PC-9 (cell line): ENCODE data around the gene CHN1.

Source experiments
- EZH2 ChIP-seq: fragments of 200-600 bp; sonication (generic); IDR thresholded peaks from 2 replicates; pipeline ENCODE4 v1.8.0; 2017; ENCODE audit warnings: antibody characterized with exemption, low read depth
- TF ChIP-seq, protein P1 (sequence below): fragments of 200-600 bp; sonication (generic); conservative IDR thresholded peaks from 2 replicates; pipeline ENCODE4 v1.6.1; 2017; ENCODE audit warnings: mixed run types, antibody characterized with exemption, mild to moderate bottlenecking, moderate library complexity

DNA sequence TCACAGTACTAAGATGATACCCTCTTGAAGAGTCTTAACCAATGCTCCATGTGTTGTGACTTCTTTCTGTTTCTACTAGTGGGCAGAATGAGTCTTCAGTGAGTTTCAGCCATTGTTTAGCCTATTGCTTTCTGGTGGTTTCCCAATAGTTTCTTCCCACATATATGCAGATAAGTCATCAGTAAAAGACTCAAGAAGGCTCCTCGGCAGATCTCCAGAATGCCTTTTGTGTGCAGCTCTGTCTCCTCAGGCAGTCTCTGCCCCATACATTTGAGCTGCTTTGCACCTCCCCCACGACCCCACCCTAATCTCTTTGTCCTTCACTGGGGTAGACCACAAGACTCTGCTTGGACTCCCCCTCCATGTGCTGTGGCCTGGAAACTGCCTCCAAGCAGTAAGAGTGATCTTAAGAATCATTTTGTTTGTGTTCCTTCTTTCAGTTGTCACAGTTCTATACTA lies 169.4 kb downstream of the CHN1 start:
- TF ChIP-seq, protein P1, sequence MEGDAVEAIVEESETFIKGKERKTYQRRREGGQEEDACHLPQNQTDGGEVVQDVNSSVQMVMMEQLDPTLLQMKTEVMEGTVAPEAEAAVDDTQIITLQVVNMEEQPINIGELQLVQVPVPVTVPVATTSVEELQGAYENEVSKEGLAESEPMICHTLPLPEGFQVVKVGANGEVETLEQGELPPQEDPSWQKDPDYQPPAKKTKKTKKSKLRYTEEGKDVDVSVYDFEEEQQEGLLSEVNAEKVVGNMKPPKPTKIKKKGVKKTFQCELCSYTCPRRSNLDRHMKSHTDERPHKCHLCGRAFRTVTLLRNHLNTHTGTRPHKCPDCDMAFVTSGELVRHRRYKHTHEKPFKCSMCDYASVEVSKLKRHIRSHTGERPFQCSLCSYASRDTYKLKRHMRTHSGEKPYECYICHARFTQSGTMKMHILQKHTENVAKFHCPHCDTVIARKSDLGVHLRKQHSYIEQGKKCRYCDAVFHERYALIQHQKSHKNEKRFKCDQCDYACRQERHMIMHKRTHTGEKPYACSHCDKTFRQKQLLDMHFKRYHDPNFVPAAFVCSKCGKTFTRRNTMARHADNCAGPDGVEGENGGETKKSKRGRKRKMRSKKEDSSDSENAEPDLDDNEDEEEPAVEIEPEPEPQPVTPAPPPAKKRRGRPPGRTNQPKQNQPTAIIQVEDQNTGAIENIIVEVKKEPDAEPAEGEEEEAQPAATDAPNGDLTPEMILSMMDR: no peak
- TF ChIP-seq EZH2: no peak
